ENCODE results near the gene PDZRN4.
"Not testable (repeated sequence)": the region's sequence is repeated elsewhere in the genome, so short reads cannot be mapped to it uniquely, and the experiment has no call there.

The PDZRN4 gene

GRCh38 chr12:41564816-41565215 is 376.7 kb downstream of the PDZRN4 start:
- DNase-seq (ENCODE audit: low spot score) = no peak

- no peak for DNase-seq (ENCODE audit: low spot score)
Observed at GRCh38 chr12:41566703-41567102, 378.6 kb downstream of the PDZRN4 start.

- no peak for DNase-seq (ENCODE audit: low spot score)
Observed at GRCh38 chr12:41573445-41573844, 385.3 kb downstream of the PDZRN4 start.

- no peak for DNase-seq (ENCODE audit: low spot score)
Observed at GRCh38 chr12:41576925-41577324, 388.8 kb downstream of the PDZRN4 start.

- DNase-seq (ENCODE audit: low spot score) = no peak
Observed at GRCh38 chr12:41577995-41578394, 389.9 kb downstream of the PDZRN4 start.

GRCh38 chr12:41585784-41586183 is 397.7 kb downstream of the PDZRN4 start:
- DNase-seq (ENCODE audit: low spot score) = no peak

- no peak for DNase-seq (ENCODE audit: low spot score)
Observed at GRCh38 chr12:41587574-41587973, 399.5 kb downstream of the PDZRN4 start.

GRCh38 chr12:41589878-41590277 is 401.8 kb downstream of the PDZRN4 start:
- DNase-seq (ENCODE audit: low spot score) = no peak

- DNase-seq (ENCODE audit: low spot score) = no peak
Observed at GRCh38 chr12:41596190-41596589, 408.1 kb downstream of the PDZRN4 start.

GRCh38 chr12:41604830-41605229 is 416.7 kb downstream of the PDZRN4 start:
- DNase-seq (ENCODE audit: low spot score) = peak; percentile 17

- no peak for DNase-seq (ENCODE audit: low spot score)
Observed at GRCh38 chr12:41605545-41606305, 417.6 kb downstream of the PDZRN4 start.

- DNase-seq (ENCODE audit: low spot score) = no peak
Observed at GRCh38 chr12:41606468-41607445, 418.6 kb downstream of the PDZRN4 start.

- DNase-seq (ENCODE audit: low spot score) = no peak
Observed at GRCh38 chr12:41612892-41613557, 424.9 kb downstream of the PDZRN4 start.

GRCh38 chr12:41615174-41615573 is 427.1 kb downstream of the PDZRN4 start:
- not testable (repeated sequence) for DNase-seq (ENCODE audit: low spot score)

- no peak for DNase-seq (ENCODE audit: low spot score)
Observed at GRCh38 chr12:41619705-41620104, 431.6 kb downstream of the PDZRN4 start.

GRCh38 chr12:41621291-41621690 is 433.2 kb downstream of the PDZRN4 start:
- no peak for DNase-seq (ENCODE audit: low spot score)

Measured in HuH-7 (cell line).